SH-SY5Y (cell line): ENCODE measurements around the gene SYTL4.

ENCODE experiments used
- GATA2 ChIP-seq: IDR thresholded peaks from 2 replicates; pipeline ENCODE4 v1.6.1; 2011; ENCODE audit warnings: mild to moderate bottlenecking, low read depth, low read length
- GATA3 ChIP-seq: IDR thresholded peaks from 2 replicates; pipeline ENCODE4 v1.6.1; 2011; ENCODE audit warnings: low read depth, mild to moderate bottlenecking, low read length, moderate library complexity

- TF ChIP-seq GATA2 (no peak), GATA3 (no peak)
Observed at GRCh38 chrX:100745806-100746537, 14.1 kb upstream of the SYTL4 start.
